Type B pancreatic cell (in vitro differentiated cells): ENCODE measurements around the gene TTC38. TPM values are rescaled to one million over a fixed set of nuclear protein-coding genes. Genes with fewer than 3 reads are reported as not detected.

Source experiments
- DNase-seq: peaks from one replicate; pipeline ENCODE4 v3.0.0; 2021; ENCODE audit warnings: mixed read lengths; ENCODE audit not compliant: unreplicated experiment; ENCODE audit errors: extremely low spot score
- H3K27ac Mint-ChIP-seq: 2 replicates; pipeline ENCODE4 v1.8.0; 2021; ENCODE audit warnings: mild to moderate bottlenecking, mixed read lengths
- H3K27me3 Mint-ChIP-seq: 2 replicates; pipeline ENCODE4 v1.8.0; 2021; ENCODE audit warnings: mixed read lengths
- H3K36me3 Mint-ChIP-seq: 2 replicates; pipeline ENCODE4 v1.8.0; 2021; ENCODE audit warnings: mixed read lengths
- H3K4me1 Mint-ChIP-seq: one replicate; pipeline ENCODE4 v1.8.0; 2021; ENCODE audit warnings: mixed read lengths; ENCODE audit not compliant: unreplicated experiment
- H3K4me3 Mint-ChIP-seq: 2 replicates; pipeline ENCODE4 v1.8.0; 2021; ENCODE audit warnings: mild to moderate bottlenecking, mixed read lengths
- H3K9me3 Mint-ChIP-seq: 2 replicates; pipeline ENCODE4 v1.8.0; 2021; ENCODE audit warnings: mixed read lengths
- total RNA-seq: library from RNA; stranded (reverse); gene quantifications from 2 replicates; pipeline ENCODE4 v1.2.1, GENCODE V29; 2021; ENCODE audit warnings: low replicate concordance
- TF ChIP-seq, protein P1 (sequence below): fragments of 200-600 bp; sonication (generic); conservative IDR thresholded peaks from 2 replicates; pipeline ENCODE4 v1.5.0; 2021; ENCODE audit warnings: antibody characterized with exemption, mild to moderate bottlenecking

The TTC38 gene
- total RNA-seq, 1 donor from 2014 or later: 36.9 TPM

DNA sequence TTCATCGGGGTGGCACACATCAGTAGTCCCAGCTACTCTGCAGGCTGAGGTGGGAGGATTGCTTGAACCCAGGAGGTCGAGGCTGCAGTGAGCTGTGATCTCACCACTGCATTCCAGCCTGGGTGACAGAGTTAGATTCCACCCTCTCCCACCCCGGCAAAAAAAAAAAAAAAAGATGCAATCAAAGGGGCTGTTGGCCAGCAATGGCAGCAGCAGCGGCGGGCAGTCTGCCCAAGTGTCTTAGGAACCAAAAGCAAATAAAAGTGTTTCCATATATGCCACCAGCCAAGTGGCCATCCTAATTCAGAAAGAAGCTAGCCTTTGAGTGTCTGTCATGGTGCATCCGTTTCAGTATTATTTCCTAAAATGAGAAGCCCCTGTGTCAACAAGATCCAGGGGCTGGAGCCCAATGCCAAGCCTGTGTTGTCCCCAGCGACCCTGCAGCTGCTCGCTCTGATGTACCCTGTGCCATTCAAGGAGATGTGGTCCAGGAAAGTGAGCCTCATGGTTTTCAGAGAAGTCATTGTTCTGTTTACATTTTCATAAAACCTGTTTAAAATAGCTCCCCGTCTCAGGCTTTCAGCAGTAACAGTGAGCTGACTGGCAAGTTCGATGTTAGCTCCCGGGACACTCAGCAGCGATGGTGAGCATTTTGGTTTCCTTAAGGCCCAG, 30.2 kb upstream of the TTC38 start:
- H3K9me3 Mint-ChIP-seq: no peaks in the 10 kb centered on the region
- H3K27ac Mint-ChIP-seq: no peak overlapping the region
- H3K4me3 Mint-ChIP-seq: no peak overlapping the region
- no peak for DNase-seq
- TF ChIP-seq, protein P1, sequence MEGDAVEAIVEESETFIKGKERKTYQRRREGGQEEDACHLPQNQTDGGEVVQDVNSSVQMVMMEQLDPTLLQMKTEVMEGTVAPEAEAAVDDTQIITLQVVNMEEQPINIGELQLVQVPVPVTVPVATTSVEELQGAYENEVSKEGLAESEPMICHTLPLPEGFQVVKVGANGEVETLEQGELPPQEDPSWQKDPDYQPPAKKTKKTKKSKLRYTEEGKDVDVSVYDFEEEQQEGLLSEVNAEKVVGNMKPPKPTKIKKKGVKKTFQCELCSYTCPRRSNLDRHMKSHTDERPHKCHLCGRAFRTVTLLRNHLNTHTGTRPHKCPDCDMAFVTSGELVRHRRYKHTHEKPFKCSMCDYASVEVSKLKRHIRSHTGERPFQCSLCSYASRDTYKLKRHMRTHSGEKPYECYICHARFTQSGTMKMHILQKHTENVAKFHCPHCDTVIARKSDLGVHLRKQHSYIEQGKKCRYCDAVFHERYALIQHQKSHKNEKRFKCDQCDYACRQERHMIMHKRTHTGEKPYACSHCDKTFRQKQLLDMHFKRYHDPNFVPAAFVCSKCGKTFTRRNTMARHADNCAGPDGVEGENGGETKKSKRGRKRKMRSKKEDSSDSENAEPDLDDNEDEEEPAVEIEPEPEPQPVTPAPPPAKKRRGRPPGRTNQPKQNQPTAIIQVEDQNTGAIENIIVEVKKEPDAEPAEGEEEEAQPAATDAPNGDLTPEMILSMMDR: no peak
- H3K4me1 Mint-ChIP-seq: peaks cover 10% of the 10 kb centered on the region
- H3K27me3 Mint-ChIP-seq: no peaks in the 10 kb centered on the region
- H3K36me3 Mint-ChIP-seq: peaks cover 9% of the 10 kb centered on the region

DNA sequence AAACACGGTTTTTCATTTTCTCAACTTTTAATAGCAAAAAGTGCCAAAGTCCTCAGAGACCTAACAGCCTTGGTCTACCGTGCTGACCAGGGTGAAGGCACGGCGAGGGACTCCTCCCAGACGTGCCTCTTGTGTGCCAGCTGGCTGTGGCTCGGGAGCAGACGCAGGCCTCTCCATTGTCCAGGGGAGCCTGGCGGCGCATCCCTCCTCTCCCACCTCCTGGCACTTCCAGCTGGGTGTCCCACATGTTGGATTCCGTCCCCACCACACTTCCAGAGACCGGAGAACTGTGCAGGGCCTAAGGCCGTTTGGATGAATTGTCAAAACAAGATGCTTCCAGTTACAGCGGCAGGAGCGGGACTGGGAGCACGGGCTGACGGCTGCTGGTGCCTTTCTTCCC, 29.3 kb upstream of the TTC38 start:
- no peak overlapping the region for H3K4me3 Mint-ChIP-seq
- TF ChIP-seq, protein P1: no peak
- peaks cover 9% of the 10 kb centered on the region for H3K36me3 Mint-ChIP-seq
- H3K4me1 Mint-ChIP-seq: peaks cover 6% of the 10 kb centered on the region
- H3K27me3 Mint-ChIP-seq: no peaks in the 10 kb centered on the region
- H3K9me3 Mint-ChIP-seq: no peaks in the 10 kb centered on the region
- DNase-seq: no peak
- H3K27ac Mint-ChIP-seq: no peak overlapping the region

DNA sequence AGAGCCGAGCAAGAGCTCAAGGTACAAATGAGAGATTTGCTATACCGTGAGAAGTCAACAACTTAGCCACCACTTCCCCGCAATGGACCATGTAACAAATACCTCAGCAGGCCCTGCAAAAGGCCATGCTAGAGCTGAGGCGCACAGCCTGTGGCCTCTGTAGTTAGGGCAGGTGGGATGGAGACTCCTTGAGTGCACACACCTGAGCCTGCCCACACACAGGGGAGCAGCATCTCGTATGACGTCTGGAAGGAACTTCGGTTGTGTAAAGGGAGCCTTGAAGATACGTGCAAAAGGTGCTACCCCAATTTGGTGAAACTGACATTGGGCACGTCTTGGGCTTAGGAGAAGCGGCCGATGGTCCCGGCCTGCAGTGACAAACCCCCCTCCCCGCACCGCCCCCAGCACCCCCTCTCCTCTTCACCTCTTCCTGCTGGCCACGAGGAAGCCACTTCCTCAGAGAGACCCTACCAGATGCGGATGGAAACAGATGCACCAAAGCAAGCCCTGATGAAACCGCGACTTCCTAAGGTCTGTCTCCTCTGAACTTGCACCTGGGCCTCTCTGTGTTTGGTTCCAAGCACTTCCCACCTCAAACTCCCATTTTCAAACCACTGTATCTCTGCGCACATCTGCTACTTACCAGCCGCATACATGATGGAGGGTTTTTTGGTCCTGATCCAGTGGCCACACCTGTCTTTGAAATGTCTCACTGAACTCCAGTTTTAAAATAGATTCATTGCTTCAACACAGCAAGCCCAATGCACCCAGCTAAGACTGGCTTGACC, 28.4 kb upstream of the TTC38 start:
- TF ChIP-seq, protein P1: no peak
- DNase-seq: no peak
- H3K9me3 Mint-ChIP-seq: no peaks in the 10 kb centered on the region
- H3K4me1 Mint-ChIP-seq: peaks cover 6% of the 10 kb centered on the region
- H3K27me3 Mint-ChIP-seq: no peaks in the 10 kb centered on the region
- H3K27ac Mint-ChIP-seq: no peak overlapping the region
- H3K36me3 Mint-ChIP-seq: peaks cover 9% of the 10 kb centered on the region
- no peak overlapping the region for H3K4me3 Mint-ChIP-seq

DNA sequence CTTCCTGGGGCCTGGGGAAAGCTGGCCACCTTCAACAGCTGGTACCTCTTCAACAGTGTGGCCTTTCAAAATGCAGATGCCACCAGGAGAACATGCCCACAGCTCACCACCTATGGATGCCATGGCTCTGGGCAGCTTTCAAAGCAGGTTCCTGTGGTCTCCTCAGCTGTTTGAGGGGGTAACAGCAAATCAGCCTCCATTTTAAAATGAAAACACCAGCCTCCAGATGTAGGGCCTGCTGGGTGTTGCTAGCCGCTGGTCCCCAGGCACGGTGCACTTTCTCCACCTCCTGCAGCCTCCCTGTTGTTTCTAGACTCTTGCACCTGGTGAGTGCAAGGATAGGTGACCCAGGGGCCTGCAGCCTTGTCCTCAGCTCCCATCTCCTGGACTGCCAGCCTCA, 27.7 kb upstream of the TTC38 start:
- no peaks in the 10 kb centered on the region for H3K9me3 Mint-ChIP-seq
- H3K4me1 Mint-ChIP-seq: peaks cover 6% of the 10 kb centered on the region
- TF ChIP-seq, protein P1: no peak
- no peak overlapping the region for H3K27ac Mint-ChIP-seq
- H3K27me3 Mint-ChIP-seq: no peaks in the 10 kb centered on the region
- no peak for DNase-seq
- no peak overlapping the region for H3K4me3 Mint-ChIP-seq
- H3K36me3 Mint-ChIP-seq: peaks cover 9% of the 10 kb centered on the region

DNA sequence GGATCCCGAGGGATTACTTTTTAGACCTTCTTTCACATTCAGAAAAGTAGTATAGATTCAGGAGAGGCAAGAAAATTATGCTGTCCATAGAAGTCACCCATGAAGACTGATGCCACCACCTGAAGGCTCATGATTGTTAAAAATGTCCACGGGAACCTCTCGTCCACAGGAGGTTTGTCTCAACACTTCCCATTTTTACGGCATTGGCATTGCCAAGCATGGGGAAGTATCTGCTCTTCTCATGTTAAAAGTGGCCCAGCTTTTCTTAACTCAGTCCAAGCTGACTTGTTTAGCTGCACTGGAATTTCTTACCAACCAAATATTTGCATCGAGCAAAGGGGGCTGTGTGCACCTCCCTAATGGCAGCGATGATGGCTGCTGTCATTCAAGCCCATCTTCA, 27.3 kb upstream of the TTC38 start:
- TF ChIP-seq, protein P1: no peak
- Mint-ChIP-seq H3K36me3 (peaks cover 9% of the 10 kb centered on the region), H3K4me3 (no peak overlapping the region), H3K27me3 (no peaks in the 10 kb centered on the region), H3K4me1 (peaks cover 6% of the 10 kb centered on the region), H3K27ac (no peak overlapping the region), H3K9me3 (no peaks in the 10 kb centered on the region)
- no peak for DNase-seq
